GM06990 (cell line): ENCODE data around the gene FANCC.

Experiments used
- DNase-seq: peaks from one replicate; pipeline ENCODE4 v3.0.0-alpha.2; 2011; ENCODE audit not compliant: insufficient read length; ENCODE audit errors: extremely low read depth
- H3K27me3 ChIP-seq: replicated peaks from 2 replicates; pipeline ENCODE4 v1.6.0; 2011; ENCODE audit warnings: low read length; ENCODE audit not compliant: control insufficient read depth, insufficient read depth
- H3K36me3 ChIP-seq: 2 replicates; pipeline ENCODE4 v1.5.1; 2011; ENCODE audit warnings: low read length; ENCODE audit not compliant: control insufficient read depth, insufficient read depth
- H3K4me3 ChIP-seq: replicated peaks from 2 replicates; pipeline ENCODE4 v1.5.1; 2011; ENCODE audit warnings: low read depth, mild to moderate bottlenecking, control low read depth, low read length
- TF ChIP-seq, protein P1 (sequence below): IDR thresholded peaks from 2 replicates; pipeline ENCODE4 v1.5.1; 2011; ENCODE audit warnings: low read length, control low read depth, mild to moderate bottlenecking, inconsistent platforms; ENCODE audit not compliant: insufficient read depth, poor library complexity, severe bottlenecking

FANCC gene

GRCh38 chr9:95049761-95050160, 267.7 kb downstream of the FANCC start:
- no peak for DNase-seq
- no peaks in the 10 kb centered on the region; the same call in 1 of the 2 replicates for H3K36me3 ChIP-seq
- no peaks in the 10 kb centered on the region for H3K27me3 ChIP-seq
- TF ChIP-seq, protein P1, sequence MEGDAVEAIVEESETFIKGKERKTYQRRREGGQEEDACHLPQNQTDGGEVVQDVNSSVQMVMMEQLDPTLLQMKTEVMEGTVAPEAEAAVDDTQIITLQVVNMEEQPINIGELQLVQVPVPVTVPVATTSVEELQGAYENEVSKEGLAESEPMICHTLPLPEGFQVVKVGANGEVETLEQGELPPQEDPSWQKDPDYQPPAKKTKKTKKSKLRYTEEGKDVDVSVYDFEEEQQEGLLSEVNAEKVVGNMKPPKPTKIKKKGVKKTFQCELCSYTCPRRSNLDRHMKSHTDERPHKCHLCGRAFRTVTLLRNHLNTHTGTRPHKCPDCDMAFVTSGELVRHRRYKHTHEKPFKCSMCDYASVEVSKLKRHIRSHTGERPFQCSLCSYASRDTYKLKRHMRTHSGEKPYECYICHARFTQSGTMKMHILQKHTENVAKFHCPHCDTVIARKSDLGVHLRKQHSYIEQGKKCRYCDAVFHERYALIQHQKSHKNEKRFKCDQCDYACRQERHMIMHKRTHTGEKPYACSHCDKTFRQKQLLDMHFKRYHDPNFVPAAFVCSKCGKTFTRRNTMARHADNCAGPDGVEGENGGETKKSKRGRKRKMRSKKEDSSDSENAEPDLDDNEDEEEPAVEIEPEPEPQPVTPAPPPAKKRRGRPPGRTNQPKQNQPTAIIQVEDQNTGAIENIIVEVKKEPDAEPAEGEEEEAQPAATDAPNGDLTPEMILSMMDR: no peak
- H3K4me3 ChIP-seq: no peak overlapping the region
